ENCODE data around the gene PTPRQ.
"Not testable (repeated sequence)": the region's sequence is repeated elsewhere in the genome, so short reads cannot be mapped to it uniquely, and the experiment has no call there.

PTPRQ gene

DNA sequence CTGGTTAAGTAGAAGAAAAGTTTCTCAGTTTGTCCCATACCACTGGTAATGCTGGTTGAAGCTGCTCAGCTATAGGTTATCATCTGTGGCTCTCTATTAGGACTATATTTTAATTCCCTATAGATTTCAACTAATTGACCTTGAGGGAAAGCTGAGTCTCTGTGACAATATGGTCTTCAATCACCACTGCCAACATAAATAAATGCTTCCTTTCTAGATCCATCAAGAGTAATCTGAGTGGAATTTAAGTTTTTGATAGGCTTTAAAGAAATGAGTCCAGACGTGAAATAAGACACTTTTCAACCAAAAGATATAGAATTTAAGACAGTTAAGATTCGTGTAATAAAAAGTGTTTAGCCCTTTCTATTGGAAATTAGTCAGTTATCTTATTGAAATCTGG is 199.9 kb downstream of the PTPRQ start:
- DNase-seq: no peak

DNA sequence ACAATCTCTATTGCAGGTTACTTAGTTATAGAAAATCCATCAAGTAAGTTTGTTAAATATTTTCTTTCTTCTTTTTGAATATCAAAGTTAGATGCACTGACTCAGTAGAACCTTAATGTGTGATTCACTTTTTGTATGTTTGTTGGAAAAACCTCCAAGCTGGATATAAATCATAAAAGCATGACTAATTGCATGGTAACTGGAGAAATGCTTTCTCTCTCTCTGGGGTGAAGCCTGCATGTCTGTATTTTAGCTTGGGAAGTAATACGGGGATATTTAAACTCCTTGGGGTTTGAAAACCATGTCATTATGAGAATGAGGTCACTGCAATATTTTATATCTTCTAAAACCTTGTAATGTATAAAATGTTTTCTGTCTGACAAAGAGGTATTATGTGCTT is 204.8 kb downstream of the PTPRQ start:
- no peak for DNase-seq

DNA sequence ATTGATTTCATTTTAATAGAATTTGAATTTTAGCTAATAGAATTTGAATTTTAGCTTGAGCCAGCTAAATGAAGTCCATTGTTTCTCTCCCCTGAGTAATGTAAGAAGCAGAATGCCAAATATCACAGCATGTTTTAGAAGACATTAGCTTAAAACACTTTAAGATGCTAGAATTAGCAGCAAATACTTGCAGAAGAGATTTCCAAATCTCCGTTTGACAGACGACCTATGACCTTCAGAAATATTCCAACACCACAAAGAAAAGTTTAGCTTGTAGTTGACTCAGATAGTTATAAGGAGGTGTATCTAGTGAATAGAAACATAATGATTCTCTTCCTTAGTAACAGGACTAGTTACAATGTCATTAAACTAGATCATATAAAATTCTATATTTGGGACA is 211.7 kb downstream of the PTPRQ start:
- no peak for DNase-seq

DNA sequence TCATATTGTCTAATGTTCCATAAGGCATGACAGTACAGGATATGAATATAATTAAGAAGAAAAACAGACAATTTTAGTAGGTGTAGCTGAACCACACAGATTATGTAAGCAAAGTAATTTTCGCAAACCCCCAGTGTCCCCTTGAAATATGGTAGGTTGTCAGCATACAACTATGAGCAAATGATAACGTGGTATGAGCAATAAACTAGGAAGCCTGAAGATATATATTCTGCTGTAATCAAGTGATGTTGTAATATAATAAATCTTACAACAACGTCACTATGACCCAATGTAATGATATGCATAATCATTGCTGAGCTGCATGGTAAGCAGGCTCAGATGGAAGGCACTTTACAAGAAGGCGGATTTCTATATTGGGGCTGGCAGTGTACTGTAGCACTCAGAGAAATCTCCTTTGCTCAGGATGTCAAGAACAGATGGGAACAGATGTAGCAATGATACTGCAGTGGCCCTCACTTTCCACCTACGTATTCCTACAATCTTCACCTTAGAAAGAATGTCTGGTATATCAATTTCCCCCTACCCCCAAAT is 215.6 kb downstream of the PTPRQ start:
- no peak for DNase-seq

DNA sequence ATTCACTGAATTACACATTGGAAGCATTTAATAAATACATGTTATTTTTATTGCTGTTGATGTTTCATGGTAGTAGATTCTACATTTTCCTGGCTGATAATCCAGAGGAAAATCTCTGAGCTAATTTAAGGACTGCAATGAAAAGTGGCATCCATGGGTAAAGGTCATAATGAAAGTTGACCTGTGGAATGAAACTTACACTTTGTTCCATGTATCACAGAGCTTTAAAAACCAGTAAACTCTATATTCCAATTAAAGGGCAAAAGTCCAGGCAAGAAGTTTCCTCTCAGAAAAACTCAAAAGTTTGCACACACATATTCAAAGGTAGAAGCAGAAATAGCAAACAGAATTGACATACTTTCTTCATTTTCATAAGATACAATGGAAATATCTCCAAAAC is 218.6 kb downstream of the PTPRQ start:
- DNase-seq: no peak

DNA sequence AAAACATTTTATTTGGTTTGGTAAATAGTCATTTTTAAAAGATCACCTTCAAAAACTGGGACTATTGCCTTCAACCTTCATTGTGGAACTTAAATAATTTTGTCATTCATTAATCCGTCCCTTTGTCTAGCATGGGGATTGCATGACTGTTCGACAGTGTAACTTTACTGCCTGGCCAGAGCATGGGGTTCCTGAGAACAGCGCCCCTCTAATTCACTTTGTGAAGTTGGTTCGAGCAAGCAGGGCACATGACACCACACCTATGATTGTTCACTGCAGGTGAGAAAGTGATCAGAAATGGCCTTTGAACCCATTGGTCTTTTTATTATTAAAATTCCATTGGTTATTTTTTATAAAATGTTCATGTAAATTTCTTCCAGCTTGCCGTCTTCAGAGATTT is 226.2 kb downstream of the PTPRQ start:
- no peak for DNase-seq

DNA sequence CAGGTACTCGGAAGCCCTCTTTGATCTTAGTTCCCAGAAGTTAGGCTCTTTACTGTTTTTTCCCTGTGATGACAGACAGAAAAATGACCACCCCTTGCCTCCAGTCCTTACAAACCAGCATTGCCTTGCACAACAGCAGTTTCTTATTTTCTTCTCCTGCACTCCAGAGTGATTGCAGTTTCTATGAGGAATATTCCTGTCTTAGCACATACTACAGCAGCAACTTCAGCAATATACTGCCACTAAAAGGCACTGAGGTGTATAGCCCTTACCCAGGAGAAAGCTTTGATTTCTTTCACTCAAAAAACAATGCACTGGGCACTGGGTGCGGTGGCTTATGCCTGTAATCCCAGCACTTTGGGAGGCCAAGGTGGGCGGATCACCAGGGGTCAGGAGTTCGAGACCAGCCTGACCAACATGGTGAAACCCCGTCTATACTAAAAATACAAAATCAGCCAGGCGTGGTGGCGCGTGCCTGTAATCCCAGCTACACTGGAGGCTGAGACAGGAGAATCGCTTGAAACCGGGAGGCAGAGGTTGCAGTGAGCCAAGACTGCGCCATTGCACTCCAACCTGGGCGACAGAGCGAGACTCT is 232.1 kb downstream of the PTPRQ start:
- DNase-seq: not testable (repeated sequence)

DNA sequence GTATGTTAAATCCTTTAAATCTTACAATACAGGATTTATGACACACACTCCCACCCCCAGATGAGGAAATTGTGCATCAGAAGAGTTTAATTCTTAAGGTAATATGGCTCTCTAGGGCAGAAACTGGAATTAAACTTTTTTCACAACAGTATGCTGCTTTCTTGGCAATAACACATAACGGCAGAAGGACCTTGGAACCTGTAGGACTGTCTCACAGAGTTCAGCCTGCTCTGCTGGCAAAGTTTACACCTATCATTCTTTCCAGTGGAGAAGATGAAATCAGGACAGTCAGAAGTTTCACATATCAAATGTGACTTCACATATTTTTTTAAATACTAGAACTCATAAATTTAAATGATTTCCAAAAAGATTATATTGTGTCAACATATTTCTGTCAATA is 232.8 kb downstream of the PTPRQ start:
- DNase-seq: no peak

DNA sequence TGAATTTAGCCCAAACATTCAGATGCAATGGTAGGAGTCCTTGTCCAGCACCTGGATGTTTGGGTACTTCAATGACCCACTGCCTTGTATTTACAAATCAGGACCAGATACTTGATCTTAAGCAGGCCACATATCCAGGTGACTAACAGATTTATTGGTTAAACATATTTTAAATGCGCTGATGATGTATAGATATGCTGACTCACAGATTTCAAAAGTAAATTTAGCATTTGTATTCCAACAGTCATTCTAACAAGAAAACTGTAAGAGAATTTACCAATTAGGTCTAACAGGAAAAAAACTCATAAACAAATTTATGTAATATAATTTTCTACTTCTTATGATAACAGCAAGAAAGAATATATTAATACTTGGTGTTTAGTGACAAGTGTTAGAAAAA is 234.0 kb downstream of the PTPRQ start:
- DNase-seq: no peak

DNA sequence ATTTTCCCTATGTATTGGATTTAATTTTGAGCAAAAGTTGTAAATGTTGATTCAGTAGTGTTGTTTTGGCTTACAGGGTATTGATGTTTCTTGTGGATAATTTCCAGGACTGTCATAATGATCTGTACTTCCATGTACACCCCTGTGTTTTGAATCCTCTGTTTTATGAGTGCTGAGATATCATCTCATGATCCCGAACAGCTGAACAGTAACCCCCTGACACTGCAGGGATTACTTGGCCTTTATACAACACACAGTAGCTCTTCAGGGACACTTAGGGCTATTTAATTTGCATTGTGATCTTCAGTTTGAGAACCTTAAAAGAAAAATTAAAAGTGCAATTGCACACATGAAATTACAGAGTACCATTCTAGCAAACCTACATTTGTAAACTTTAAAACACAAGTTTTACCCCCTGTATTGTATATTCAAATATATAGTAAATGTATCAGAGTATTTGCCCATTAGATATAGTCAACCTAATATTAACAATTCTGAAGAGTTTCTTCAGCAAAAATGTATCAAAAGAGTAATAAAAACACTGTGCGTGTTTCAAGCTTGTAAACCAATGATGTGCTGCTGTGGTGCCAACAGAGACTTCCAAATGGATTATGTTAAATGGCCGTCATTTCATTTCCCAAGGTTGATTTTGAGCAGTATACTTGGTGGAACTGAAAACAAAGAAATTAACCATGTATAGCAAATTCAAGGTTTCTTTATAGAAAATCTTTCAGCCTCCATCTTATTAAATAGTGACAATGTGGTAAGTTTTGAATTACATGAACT is 235.5 kb downstream of the PTPRQ start:
- no peak for DNase-seq

DNA sequence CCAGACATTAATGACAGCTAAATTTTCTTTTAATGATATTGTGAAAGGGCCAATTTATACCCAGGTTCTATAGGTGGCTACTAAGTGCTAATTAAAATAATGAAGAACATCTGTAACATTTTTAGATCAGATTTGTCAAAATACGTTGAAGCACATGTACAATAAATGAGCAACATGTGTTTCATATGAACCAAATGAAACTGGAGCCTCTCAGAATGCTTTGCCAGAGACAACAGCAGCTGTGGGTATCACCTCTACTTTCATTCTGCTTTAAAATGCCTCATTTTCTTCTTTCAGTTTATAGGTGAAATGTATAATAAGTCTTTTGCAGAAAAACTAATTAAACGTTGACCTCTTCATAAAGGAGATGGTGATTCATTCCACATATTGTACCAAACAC is 237.3 kb downstream of the PTPRQ start:
- DNase-seq: no peak

DNA sequence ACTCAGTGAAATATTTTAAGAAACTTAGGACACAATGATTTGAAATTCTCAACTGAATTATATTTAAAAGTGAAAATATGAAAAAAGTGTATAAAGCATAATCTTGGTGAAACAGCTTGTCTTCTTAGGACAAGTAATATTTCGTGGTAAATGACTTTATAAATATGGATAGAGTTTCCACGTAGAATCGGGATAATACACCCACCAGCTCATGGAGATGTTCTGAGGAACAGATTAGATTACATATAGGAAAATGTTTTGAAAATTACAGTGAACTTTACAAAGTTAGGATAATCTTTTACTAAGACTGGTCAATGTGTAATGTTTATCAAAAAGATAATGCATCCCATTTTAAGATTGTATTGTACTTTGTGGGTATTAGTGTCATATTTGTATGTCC is 237.8 kb downstream of the PTPRQ start:
- DNase-seq: no peak

DNA sequence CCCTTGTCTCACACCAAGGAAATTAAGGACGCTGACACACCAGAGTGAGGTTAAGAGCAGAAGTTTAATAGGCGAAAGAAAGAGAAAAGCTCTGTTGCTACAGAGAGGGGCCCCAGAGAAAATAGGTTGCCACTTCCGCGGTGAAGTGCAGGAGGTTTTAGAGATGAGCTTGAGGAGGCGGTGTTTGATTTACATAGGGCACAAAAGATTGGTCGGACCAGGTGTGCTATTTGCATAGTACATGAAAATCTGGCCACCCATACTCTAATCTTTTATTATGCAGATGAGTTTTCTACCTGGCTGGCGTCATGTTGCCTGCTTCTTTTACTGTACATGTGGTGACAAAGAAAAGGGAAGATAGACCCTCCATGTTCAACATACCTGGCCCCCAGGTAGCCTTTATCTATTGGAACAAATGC is 240.1 kb downstream of the PTPRQ start:
- DNase-seq: no peak

DNA sequence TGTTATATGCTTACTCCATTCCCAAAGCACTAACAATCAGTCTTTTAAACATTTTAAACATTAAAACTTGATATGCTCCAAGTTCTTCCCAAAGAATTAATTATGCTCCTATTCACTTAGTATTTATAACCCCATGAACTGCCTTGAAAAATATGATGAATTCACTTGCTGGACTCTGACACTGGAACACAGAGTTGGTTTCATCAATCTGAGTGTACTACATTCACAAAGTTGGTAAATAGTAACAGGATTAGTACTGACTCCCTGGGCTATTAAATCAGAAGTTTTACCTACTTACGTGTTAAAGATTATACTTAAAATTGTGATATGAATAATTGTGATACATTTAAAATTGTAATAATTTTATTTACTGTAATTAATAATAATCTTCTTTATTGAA is 246.1 kb downstream of the PTPRQ start:
- no peak for DNase-seq

DNA sequence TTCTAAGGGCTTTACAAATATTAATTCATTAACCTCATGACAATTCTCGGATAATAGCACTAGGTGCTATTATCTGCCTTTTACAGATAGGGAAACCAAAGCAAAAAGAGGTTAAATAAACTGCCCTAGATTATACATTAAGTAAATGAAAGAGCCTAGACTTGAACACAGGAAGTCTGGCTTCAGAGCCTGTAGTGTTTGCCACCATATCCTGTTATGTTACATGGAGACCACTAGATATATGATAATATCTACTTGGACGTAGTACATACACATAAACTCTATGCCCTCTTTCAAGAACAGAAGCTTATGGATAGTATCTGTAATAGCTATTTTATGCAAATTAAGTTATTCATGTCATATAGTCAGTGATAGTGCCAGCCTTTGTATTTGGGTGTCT is 246.5 kb downstream of the PTPRQ start:
- no peak for DNase-seq

DNA sequence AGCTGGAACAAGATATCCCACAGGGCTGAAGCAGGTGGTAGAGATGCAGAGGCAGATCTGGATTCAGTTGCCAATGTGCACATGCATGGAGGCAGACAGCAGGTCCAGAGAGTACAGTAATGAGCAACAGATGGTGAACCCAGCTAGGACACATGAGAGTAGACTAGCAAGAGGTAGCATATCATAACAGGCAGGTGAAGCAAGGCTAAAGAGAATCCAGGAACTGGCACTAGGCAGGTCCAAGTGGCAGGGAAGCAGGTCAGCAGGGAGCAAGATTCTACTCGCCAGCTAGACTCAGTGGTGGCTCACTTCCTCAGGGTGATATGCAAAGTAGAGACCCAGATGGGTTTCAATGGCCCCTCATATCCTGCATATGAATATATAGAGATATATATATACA is 248.1 kb downstream of the PTPRQ start:
- no peak for DNase-seq

DNA sequence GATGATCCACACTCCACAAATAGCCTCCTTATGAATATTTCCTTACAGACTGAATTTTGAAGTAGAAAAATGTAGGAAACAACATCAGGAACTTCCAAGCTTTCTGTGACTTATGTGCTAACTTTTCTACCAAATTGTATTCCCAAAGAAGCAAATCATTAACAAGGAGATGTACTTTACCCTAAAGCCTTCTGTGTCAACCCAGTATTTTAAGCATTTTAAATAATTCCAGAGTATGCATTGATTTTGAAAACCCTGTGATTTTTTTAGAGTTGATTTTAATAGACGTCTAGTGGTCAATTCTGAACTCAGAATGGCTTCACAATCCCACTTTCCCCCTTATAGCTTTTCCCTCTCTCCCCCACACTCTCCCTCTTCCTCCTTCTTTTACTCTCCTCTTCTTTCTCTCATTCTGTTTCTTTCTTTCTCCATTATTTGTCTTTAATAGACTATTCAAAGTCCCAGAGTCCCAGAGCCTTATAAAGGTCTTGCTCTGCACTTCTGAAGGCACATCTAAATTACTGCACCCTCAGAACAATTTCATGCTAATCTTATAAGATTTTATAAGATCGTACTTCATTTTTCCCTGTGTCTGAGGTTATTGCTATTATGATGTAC is 253.3 kb downstream of the PTPRQ start:
- no peak for DNase-seq

DNA sequence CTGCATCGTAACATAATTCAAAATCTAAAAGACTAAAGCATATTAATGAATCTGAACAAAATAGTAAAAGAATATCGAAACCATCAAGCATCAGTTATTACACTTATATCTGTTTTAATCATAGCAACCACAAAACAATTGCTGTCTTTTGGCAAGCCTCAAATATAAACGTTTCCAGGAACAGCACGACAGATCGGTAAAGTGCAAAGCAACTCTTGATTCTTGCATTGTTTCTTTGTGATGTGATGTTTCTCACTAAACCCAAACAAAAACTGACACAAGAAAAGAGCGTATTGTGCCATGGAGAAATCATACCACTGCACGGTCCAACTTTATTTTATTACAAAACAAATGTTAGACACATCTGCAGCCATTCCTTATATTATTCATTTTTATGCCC is 254.2 kb downstream of the PTPRQ start:
- DNase-seq: no peak

DNA sequence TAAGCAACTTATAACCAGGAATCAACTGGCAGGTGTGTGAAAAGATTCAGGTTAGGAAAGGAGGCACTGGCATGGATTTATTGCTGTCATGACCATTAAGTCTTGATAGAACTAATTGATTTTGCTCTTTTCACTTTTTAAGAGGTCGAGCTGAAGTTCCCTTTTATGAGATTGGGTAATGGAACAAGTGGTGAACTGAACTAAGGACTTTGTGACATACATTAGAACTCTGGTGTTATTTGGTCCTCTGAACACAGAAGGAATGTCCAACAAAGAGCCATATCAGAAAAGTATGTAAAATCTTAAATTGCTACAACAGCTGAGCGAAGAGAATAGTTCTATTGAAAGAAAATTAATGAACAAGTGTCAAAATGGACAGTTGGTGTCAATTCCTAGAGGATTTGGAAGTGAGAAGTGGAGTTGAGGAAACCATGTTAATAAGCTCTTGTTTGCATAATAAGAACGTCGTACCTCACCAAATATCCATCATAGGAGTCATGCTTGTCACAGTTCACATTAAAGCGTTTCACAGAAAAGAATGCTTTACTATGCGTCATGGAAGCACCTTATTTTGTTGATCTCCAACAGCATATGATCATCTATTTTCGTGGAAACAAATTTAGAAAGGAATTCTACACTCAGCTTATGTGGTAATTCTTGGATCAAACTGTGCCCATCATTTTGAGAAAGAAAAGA is 255.0 kb downstream of the PTPRQ start:
- no peak for DNase-seq

DNA sequence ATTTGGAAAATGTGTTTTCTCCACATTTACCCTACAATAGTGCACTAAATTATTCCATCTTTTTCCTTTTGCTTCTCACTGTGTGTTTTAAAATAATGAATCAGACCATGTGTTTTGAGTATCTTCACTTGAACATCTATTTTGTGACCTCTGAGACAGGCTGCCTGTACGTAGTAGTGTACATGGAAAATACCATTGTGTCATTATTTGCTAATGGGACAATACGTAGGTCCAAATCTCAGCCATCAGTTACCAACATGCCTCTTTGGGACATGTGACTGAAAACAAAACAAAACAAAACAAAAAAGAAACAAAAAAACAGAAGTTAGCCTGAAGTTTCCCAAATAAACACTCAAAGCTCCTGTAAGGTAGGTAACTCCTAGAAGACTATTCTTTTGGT is 256.3 kb downstream of the PTPRQ start:
- no peak for DNase-seq

DNA sequence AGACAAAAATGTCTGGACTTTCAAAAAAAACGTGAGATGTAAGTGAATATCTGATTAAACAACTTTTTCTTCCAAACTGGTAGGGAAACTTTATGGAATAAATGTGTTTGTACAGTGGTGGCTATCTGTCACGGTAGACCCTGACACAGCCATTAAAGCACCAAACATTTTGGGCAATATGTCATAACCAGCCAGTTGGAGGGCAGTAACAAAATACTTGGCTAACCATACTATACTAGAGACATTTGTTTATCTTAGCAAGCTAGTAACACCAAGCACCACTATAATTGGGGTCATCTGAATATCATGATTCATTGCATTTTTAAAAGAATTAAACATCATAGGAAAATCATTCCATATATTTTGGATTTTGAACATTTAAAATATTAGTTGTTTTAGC is 257.4 kb downstream of the PTPRQ start:
- DNase-seq: no peak

Data from hypothalamus (tissue), 51 donors.